Hematopoietic multipotent progenitor cell treated with erythropoietin and hydrocortisone succinate and interleukin-3 and kit ligand, for 17 days (in vitro differentiated cells): Measurements from ENCODE around the gene GBF1.
"Not testable (repeated sequence)": the region's sequence is repeated elsewhere in the genome, so short reads cannot be mapped to it uniquely, and the experiment has no call there.

Experiments used
- DNase-seq: peaks from one replicate; pipeline ENCODE4 v3.0.0-alpha.2; 2015; ENCODE audit warnings: low spot score

GBF1 gene

DNA sequence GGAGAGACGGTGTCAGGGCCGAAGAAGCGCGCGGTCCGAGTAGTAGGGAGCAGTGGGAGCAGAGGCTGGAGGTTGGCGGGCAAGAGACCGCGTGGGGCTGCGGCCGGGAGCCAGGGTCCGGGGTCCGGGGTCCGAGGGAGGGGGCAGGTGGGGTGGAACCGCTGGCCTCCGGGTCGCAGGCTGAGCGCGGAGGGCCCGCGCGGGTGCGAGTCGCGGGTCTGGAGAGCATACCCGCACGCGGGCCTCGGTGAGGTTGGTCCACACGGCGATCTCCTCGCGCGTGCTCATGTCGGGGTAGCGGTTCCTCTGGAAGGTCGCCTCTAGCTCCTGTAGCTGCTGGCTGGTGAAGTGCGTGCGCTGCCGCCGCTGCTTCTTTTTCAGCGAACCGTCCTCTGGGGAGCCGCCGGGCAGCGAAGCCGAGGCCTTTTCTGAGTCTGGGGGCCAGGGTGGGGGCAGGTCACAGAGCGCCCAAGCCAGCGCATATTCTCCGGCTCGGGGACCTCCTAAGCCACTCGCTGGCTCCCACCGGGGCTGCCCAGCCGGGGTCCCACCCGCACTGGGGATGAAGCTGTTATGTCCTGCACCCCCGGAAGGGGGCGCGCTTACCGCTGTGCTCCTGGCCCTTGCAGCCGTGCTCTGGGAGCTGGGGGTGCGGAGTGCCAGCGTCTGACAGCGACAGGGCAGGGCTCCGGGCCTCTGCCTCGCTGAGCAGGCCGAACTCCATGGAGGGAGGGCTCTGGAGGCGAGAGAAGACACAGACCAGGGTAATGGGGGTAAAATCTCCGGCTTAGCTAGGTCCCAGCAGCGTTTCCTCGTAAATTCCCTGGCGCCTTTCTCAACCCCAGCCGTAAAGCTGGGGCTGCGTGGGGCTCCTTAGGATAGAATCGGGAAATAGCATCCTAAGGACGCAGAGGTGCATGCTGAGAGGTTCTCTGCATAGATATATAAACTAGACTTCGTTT is 13.7 kb upstream of the GBF1 start:
- DNase-seq: peak; percentile 68

DNA sequence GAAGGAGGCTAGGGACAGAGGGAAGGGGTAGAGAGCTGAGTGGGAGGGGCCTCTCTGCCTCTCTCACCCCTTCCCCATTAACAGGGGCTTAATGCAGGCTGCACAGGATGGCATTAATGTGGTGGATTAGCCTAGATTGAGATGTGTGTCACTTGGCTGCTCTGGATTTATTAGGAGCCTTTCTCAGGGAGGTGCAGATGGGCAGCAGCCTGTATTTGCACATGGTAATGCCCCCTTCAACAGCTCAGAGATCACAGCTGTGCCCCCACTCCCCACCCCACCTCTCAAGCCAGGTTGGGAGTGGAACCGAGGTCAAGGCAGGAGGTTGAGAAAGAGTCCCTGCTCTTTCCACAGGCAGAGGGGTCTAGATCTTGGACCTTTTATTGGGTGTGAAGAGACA is 11.3 kb upstream of the GBF1 start:
- DNase-seq: no peak

DNA sequence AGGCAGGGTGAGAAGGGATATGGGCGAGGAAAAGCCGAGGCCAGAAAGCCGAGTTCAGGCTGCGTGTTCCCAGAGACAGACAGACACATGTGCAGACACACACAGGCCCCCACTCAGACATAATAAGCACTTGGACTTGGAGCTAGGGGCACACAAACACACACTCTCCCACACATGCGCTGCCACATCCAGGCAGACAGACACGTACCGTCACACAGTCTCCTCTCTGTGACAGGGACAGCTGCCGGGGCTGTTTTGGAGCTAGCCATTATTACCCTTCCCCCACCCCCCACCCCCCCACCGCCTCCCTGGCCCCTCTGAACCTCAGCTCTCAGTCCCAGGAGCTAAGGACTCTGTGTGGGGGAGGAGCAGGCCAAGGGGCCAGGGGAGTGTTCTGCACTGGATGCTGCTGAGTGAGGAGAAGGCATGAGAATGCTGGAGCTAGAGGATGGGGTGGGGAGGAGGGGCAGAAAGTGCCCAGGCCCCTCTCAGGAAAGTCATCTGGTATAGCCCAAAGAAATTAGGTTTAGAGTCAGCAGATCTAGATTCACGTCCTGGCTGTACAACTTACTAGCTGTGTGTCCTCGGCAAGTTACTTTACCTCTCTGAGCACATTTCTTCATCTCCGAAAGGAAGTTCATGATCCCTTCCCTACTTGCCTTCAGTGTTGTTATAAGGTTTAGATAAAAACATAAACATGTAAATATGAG is 10.3 kb upstream of the GBF1 start:
- DNase-seq: no peak

DNA sequence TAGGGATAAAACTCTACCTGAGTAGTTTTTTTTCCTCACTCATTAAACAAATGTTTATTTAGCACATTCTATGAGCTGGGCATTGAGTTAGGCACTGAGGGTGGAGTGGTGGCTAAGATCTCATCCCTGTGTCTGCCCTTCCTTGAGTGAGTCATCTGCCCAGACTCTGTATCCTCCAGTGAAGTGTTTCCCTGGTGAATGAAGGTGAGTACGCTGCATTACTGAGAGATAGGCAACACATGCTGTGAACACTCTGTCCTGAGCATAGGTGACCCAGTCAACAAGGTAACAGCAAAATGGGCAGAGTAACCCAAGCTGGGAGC is 9.8 kb upstream of the GBF1 start:
- no peak for DNase-seq

DNA sequence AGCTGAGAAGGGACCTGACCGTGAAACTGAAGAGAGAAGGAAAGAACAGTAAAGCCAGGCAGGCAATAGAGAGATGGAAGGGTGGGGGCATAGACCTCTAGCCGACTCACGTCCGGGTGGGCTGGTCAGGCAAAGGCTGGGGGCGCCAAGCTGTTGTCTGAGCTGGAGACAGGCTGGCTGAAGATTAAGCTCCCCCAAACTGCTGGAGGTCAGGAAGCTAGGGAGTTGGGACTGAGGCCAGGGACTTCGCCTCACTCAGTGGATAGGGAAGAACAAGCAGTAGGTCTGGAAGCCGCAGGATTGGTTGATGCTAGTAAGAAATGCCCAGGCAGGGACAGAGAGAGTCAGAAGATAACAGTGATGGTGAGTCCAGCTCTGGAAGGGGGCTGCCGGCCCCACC is 9.3 kb upstream of the GBF1 start:
- DNase-seq: no peak

DNA sequence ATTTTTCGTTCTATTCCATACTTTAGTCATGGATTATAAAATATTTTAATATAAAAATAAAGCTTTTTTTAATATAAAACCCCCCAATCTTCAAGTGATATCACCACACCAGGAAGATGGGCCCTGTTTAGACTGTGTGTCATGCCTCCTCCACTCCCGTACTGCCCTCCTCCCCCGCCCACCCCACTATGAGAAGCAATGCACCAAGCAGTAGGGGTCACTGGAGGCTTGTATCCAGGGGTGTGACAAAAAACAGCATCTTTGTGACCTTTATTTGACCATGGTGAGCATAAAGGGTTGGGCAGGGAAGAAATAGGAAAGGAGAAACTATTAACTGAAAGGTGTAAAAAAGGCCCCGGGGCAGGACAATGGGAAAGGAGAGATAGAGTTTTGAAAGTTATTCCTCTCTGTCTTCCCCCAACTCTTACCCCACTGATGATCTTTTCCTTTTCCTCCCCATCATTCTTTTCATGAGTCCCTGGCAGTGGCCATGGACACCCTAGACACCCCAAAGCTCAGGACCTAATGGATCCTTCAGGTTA is 7.5 kb upstream of the GBF1 start:
- DNase-seq: no peak

DNA sequence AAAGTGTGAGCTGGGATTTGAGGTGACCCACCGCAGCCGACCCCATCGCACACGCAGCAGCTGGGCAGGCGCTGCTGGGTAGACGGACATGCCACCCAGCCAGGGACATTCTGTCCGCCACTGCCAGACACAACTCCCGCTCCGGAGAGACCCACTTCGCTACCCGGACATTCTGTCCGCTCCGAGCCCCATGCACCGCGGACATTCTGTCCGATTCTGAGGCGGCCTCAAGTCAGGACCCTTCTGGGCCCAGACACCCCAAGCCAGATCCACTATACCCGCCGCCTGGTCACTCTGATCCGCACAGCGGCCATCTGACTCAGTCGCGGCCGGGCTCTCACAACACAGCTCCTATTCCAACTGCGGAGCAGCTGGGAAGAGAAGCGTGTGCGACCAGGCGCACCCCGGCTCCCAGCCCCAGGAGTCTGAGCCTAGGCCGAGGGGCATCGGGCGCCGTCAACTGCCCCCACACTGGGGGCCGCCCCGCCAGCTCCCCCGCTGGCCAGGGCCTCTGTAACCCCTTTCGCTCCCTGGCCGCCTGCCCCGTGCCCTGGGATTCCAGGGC is 4.8 kb upstream of the GBF1 start:
- DNase-seq: no peak

DNA sequence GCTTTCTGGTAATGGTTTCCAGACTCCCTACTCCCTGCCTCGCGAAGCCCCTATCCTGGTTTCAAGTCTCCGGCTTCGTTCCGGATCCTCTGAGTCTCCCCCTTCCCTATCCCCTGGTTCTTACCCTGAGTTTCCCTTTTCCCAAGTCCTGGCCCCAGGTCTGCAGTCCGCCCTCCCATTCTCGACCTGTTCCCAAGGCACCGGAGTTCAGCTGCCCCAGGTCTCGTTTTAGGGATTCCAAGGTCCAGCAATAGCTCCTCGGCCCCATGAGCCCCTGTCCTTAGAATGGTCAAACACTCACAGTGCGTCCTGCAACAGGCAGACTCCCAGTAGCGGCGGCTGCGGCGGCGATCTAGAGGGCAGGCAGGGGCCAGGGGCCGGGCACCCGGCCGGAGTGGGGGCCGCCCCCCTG is 4.3 kb upstream of the GBF1 start:
- DNase-seq: no peak

DNA sequence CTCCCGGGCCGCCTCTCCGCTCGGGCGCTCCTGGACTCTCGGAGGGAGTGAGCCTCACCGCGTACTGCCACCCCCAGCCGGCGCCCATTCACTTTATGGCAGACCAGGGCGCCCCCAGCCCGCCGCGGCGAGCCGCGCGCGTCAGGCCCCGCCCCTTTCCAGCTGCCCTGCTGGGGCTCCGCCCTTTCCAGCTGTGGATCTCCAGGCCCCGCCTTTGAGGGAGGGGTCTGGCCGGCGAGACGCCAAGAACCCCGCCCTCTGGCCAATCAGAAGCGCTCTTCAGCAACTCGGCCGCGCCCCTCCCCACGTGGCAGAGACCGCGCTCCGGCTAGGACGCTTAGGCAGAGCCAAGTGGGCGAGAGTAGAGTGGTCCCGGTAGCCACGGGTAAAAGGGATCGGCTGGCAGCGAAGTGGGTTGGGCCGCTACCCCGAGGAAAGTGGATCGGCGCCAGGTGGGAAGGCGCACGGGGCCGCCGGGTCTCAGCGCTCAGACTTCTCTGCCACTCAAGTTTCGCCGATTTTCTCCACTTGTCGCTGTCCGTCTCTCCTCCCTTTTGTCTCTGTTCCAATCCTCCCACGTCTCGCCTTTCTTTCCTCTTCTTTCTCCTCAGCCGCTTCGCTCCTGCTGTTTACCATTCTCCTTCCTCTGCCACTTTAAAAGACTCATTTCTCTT is 3.8 kb upstream of the GBF1 start, which contains the start of gene PITX3:
Gene PITX3 (minus strand): TSS at position 69 of the 674 bp plus-strand sequence. CDS start 9,432 bp downstream, outside the sequence.
- peak; percentile 96 for DNase-seq

DNA sequence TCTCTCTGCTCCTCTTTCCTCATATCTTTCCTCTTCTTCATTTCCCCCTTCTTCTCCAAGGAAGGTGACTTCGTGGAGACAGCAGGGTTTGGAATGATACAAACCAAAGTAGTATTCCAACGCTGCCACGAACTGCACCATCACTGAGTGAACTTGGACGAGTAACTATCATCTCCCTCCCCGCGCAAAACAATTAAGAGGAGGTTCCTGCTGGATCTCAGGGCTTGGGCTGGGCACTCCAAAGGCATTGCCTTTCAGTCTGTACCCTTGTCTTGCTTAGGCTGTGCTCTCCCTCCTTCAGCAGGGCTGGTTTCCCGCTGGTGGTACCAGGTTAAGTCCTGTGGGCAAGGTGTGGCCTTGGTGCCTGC is 3.2 kb upstream of the GBF1 start:
- DNase-seq: no peak

DNA sequence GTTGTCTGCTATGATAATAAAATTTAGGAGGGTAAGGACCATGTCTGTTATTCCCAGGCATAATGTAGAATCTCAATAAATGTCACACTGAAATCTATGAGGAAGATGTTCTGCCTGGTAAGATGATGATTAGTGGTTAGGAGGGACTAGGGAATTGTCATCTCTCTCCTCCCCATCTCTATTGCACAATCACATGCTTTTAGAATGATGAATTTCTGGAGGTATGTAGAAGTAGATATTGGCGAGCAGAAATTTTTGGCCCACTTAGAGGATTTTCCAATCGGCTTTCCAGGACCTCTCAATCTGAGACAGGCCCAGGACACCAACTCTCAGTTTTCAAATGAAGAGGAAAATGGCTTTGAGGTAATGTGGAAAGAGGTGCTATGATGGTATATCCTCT is 2.0 kb upstream of the GBF1 start:
- no peak for DNase-seq

DNA sequence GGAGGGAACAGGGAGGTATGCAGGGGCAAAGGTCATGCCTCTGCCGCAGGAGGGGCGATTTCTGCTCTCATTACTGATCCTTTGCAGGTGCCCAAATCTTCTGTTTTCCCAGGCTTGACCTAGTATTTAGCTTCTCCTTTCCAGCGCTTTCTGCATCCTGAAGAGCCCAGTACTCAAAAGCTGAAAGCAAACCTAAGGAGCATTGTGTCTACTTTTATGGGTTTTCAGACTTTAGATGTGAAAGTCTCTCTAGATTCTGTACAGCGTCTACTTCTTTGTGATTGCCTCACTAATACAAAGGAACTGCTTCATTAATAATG is 560 bp downstream of the GBF1 start:
- no peak for DNase-seq

DNA sequence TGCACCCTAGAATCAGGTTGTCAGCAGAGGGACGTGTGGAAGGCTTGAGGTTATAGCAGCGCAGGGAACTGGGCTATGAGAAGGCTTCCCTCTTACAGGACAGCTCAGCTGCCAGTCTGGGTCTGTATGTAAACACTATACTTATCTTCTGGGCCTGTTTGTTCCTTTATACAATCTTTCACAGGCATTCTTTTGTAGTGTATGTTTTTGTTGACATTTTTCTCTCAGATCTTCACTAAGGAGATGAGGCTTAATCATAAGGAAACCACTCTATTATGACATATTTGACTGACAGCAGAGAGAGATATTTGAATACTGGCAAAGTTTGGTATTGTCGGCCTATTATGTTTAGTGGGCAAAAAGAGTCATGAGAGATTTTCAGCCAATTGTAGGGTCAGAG is 929 bp downstream of the GBF1 start:
- peak; percentile 37 for DNase-seq

DNA sequence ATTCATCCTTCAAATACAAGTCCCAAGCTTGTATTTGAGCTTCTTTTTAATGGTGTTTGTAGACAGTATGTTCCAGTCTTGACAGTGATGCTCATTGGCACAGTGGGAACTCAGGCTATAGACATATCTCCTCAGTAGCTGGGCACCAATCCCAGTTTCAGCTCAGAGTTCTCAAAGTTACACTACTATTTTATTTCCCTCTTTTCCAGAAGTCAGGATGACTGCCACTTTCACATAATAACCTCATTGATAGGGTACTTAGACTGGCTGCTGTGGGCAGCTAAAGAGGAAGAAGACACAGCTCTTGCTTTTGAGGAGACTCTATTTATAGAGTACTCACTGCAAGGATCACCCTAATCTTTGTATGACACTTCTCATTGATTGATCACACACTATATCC is 2.4 kb downstream of the GBF1 start:
- no peak for DNase-seq

DNA sequence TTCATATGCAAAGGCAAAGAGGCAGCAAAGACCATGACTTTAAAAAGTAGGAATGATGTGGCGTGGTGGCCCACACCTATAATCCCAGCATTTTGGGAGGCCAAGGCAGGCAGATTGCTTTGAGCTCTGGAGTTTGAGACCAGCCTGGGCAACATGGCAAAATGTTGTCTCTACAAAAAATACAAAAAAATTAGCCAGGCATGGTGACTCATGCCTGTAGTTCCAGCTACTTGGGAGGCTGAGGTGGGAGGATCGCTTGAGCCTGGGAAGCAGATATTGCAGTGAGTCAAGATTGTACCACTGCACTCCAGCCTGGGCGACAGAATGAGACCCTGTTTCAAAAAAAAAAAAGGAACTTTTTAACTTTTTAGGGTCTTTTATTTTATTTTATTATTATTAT is 7.2 kb downstream of the GBF1 start:
- DNase-seq: not testable (repeated sequence)

DNA sequence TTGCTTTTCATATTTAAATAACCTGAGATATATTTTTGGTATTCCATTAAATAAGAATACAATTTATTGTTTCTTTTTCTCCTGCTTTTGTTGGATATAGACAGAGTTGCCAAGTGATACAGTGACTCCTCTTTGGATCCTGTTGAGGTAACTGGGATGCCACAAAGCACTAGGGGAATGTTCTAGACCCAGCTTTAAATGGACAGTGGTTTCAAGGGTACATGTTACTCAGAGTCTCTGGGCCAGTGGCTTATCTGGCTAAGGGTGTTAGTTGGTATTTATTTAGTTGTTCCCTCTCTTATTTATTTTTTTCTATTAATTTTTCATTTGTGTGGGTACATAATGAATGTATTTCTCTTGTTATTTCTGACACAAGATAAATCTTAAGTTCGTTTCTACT is 9.1 kb downstream of the GBF1 start:
- DNase-seq: no peak

DNA sequence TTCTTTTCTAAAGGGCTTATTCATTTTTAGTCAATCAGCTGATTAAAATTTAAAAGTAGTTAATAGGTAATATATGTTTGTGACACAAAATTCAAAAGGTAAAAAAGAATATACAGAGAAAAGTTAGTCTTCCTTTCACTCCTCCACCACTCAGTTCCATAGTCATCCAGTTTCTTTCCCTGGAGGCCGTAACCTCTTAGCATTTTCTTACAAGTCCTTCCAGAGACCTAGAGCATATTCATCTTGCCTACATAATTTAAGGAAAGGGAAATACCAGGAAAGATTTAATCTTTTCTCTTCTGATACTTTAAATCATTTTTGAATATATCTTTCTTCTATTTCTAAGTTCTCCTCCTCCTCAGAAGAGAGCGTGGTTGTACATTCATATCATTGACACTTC is 10.1 kb downstream of the GBF1 start:
- DNase-seq: no peak

DNA sequence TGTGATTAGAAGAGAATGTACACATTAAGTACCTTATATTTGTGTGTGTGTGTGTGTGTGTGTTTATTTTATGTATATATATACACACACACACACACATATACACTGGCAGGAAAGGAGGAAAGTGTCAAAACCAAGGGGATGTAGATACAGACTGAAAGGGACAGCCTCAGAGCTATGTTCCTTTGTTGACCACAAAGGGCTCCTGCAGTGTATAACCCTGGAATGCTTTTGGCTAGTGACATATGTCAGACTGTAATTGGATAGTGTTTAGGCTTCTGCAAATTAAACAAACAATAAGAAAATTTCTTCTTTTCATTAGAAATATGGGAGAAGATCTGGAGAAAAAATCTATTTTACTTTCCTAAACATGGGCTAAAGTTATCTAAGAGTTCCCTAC is 15.9 kb downstream of the GBF1 start:
- DNase-seq: no peak

DNA sequence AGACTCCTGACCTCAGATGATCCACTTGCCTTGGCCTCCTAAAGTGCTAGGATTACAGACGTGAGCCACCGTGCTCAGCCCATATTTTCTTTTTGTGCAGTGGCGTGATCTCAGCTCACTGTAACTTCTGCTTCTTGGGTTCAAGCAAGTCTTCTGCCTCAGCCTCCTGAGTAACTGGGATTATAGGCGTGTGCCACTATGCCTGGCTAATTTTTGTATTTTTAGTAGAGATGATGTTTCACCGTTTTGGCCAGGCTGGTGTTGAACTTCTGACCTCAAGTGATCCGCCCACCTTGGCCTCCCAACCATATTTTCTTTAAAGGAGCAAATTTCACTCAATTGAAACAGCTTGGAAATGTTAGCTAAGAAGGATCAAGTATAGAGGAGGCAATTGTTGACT is 16.5 kb downstream of the GBF1 start:
- no peak for DNase-seq

DNA sequence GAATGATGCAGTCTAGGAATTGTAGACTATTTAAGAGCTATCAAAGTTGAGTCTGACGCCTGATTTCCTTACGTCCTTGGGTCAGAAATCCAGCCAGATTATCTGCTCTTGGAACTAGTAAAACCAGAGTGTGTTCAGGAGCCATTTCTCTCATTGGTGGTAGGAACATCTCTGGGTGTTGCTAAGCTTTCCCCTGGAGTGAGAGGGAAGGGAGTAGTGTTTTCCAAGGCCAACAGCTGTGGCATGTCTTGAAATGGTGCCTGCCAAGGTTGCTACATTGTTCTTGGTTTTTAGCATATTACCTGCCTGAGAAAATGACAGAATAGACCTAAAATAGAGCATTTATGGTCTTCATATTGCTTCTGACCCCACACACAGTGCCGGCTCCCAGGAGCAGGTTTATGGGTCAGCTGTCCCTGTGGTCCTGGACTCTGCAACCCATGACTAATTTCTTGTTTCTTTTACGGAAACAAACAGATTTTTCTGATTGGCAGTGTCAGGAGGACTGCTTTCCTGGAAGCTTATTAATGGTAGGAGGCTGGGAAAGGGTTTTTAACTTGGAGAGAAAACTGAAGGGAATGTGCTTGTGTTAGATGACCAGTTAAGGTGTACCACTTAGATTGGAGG is 17.5 kb downstream of the GBF1 start:
- DNase-seq: no peak

DNA sequence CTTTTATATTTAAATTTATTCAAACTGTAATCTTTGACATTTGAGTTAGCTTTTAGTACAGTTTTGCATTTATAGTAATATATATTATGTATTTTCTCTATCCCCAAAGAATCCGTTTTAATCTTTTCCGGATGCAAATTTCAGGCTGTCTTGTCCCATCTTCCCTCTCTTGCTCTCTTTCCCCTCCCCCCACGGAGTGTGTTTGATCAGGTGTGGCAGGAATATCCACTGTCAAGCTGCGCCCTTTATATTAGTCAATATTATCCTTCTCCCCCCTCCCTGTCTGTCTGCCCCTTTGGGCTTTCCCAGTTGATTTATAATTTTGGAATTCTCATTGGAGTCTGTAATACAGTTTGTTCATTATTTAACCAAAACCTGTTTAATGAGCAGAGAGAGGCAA is 19.0 kb downstream of the GBF1 start:
- DNase-seq: no peak

DNA sequence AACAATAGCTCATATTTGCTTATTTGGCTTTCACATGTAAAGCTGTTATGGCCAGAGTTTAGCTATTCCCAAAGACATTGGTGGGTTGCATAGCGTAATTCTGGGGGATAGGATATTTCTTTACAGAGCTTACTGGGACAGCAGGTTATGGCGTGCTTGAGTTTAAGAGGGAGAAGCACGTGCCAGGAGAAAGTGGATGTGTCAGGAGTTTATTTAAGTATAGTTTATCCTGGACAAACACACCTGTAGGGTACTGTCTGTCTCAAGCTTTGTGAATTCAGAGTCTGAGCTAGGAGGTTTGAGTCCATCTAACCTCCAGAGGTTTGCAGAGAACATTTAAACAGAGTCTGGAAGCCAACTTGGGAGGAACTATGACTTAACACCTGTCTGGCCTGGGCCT is 21.3 kb downstream of the GBF1 start:
- no peak for DNase-seq
